GM19238 (cell line): ENCODE measurements around the gene HEXD.
"Not testable (repeated sequence)": the region's sequence is repeated elsewhere in the genome, so short reads cannot be mapped to it uniquely, and the experiment has no call there.

Experiments used
- DNase-seq: peaks from one replicate; pipeline ENCODE4 v3.0.0; 2011; ENCODE audit warnings: low spot score; ENCODE audit not compliant: insufficient read length

The HEXD gene

DNA sequence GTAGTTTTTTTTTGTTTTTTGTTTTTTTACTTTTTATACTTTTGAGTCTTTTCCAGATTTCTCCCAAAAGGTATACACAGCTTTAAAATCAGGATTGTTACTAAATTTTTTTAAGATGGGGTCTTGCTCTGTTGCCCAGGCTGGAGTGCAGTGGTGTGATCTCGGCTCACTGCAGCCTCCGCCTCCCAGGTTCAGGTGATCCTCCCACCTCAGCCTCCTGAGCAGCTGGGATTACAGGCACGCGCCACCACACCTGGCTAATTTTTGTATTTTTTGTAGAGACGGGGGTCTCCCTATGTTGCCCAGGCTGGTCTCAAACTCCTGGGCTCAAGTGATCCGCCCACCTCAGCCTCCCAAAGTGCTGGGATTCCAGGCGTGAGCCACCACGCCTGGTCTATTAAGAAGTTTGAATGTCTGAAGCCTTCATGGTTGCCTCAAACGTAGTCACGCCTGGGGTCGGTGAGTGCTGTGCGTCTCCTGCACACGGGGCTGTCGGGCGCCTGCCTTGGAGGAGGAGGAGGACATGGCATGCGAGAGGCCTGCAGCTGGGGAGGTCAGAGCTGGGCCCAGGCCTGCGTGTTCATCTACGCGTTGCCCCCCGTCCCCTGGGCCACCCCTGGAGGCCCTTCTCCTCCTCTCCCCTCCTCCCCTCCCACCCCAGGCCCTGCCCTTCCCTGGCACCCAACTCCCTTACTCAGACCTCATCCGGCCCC, 35.8 kb upstream of the HEXD start:
- DNase-seq: not testable (repeated sequence)

DNA sequence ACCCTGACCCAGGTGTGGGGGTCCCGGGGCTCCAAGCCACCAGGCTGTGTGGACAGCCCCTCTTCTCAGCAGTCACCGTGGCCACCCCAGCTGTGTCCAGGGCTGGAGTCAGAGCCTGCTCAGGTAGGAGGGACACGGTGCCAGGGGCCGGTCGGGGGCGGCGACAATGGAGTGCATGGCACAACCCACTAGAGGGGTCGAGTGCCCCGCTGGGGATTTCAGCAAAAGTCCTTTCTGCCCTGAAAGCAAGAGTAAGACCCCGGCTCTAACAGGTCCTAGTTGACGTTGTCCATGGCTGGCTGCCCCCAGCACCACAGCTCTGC, 35.3 kb upstream of the HEXD start:
- no peak for DNase-seq

DNA sequence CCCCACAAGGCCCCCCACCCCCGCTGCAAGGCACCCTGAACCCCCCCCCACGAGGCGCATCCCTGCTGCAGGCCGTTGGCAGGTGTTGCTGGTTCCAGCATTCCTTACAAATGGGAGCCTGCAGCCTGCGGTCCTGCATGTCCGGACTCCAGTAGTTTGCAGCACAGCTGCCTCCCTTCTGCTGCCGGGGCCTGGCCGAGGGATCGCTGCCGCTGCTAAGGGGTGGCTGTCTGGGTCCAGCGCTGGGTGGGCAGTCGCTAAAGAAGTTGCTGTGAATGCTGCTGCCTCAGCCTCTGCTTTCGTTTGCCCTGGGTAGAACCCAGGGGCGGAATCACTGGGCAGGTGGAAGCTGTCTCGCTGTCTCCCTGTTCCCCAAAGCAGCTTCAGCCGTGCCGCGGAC, 34.7 kb upstream of the HEXD start:
- no peak for DNase-seq

DNA sequence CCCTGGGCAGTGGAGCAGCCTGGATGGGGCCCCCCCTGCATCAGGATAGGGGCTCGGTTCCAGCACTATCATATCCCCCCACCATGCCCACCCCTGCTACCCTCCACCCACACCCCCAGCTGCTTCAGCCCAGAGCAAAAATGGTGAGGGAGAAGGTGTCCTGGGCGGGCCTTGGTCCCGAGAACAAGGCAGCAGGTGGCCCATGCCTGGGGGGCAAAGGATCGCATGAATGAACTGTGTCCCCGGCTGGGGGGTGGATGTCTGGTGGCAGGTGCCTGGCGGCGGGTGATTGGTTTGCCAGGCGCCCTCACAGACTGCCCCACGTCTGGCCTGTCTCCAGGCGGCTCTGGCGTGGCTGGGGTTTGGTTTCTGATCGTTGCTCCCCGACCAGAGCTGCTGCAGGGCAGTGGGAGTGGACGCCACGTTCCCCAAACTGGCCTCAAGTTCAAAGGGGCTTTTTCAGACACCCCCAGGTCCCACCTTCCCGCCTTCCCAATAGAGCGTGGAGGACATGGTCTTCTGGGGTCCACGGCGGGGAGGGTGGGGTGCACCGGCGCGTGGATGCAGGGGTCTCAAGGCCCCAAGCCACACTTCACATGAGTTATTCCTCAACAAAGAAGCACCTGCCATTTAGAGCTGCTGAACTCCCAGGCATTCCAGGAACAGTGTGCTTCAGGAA, 34.0 kb upstream of the HEXD start:
- no peak for DNase-seq

DNA sequence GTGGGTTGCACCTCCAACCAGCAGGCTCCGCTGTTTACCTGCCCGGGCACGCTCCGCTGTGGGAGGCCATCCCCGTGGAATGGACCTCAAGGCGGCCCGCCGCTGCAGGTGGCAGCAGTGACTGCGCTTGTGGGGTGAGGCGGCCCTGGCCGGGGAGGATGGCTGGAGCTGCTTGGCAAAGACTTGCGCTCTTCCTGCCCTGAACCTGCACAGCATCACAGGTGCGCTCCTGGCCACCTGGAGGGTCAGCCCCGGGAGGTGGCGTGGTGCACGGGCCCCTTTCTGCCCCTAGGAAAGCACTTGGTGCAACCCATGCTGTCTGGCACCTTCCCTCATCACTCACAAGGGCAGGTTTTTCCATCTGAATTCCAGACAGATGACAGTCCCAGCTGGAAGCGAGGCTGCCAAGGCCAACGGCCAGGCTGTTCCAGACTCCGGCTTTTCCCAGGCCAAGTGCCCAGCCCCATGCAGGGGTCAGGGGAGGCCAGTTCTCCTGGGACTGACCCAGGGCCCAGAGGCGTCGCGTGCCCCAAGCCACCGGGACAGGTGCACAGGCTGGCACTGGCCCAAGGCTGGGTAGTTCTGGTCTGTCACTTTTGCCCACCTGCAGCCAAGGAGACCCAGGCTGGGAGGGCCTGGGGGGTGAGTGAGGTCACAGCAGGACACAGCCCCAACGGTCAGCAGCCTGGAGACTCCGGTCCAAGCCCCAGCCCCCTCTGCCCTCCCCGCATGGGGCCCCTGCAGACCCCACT, 33.2 kb upstream of the HEXD start:
- DNase-seq: no peak

DNA sequence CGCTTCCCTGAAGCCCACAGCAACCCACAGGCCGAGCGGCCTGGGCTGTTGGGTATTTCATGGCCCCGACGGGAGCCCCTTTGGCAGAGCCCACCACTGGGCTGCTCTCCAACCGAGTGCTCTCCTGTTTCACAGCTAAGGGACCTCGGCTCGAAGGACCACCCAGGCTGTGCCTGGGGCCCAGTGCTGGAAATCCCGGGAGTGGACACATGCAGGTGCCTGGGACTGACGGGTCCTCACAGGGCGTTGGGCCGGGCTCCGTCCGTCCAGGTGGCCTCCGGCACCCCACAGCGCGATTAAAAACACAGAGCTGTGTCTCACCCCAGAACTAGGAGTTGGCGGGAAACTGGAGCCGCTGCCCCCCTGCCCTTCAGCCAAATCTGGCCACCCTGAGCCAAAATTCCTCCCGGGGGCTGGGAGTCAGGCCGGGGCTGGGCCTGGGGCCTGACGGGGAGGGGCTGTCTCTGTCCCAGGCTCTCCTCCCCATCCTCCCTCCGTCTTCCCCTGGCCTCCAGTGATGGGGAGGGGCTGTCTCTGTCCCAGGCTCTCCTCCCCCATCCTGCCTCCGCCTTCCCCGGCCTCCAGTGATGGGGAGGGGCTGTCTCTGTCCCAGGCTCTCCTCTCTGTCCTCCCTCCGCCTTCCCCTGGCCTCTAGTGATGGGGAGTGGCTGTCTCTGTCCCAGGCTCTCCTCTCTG, 32.4 kb upstream of the HEXD start:
- no peak for DNase-seq

DNA sequence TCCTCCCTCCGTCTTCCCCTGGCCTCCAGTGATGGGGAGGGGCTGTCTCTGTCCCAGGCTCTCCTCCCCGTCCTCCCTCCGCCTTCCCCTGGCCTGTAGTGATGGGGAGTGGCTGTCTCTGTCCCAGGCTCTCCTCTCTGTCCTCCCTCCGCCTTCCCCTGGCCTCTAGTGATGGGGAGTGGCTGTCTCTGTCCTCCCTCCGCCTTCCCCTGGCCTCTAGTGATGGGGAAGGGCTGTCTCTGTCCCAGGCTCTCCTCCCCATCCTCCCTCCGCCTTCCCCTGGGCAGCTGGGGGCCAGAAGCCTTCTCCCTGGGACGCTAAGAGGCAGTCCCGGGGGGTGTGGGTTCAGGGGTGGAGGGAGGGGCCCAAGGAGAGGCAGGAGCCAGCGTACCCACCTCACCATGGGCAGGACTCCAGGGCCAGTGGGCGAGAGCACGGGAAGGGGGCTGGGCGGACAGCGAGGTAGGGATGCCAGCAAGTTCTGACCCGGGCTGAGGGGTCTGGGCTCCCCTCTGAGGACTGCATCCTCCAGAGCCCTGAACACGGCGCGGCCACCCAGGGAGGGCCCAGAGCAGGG, 31.8 kb upstream of the HEXD start:
- DNase-seq: no peak

DNA sequence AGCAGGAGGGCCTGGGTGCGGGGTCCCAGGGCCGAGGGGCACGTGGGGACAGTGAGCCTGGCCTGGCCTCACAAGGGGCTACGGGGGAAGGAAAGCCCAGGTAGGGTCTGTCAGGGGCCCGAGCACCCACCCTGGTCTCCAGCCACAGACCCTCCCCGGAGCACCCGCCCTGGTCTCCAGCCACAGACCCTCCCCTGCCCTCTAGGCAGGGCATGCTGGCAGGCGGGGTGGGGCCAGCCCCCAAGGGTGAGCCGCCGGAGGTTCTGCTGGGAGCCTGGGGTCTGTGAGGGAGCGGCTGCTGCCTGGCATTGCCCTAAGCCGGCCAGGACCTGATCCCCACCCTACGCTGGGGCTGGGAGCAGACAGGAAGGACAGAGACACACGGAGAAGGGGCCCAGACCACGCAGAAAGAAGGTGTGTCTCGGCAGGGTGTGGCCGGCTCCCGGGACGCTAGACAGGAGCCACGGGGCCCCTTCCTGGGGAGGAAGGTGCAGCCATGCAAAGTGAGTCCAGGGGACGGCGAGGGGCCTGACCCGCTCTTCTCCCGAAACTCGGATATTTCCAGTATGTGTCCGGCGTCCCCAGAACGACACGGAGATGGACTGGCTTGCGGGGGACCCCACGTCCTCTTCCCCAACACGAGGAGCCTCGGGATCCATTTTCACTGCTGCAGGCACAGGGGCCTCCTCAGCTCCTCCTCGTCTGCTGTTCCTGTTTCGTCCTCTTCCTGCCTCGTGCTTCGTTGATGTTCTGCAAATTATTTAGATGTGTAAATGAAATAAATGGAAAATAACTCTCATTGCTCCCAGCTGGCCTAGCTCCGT, 31.1 kb upstream of the HEXD start:
- DNase-seq: no peak

DNA sequence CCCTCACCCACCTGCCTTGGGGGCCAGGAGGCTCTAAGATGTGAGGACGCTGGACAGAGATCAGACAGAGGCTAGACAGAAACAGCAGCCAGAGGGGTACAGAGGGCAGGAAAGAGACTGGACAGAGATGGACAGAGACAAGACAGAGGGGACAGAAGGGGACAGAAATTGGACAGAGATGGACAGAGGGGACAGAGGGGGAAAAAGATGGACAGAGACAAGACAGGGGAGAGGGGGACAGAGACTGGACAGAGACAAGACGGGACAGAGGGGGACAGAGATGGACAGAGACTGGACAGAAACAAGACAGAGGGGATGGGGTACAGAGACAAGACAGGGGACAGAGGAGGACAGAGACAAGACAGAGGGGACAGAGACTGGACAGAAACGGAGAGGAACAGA, 30.4 kb upstream of the HEXD start:
- DNase-seq: no peak

DNA sequence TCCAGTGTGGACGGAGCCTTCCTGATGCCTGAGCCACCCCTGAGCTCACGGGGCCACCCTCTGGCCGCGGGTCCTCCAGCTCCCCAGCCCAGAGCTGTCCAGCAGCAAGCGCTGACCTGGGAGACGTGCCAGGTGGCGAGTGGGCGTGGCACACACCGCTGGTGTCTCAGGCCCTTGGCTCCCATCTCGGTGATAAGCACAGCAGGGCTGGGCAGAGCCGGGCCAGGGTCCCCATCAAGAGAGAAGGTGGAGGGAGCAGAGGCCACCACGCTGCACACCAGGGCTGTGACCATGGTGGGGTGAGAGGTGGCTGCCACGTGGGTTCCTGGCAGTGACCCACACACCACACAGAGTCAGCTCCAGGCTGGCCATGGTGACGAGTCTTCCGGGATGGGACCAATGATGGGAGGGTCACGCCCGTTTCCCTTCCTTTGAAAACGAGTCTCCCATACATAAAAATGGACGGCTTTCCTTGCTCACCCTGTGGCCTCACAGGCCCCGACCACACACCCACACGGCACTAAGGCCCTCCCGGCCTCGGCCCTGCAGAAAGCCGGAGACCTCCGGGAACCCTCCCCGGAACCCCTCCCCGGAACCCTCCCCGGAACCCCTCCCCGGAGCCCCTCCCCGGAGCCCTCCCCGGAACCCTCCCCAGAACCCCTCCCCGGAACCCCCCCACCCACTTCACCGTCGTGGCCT, 29.8 kb upstream of the HEXD start:
- DNase-seq: no peak

DNA sequence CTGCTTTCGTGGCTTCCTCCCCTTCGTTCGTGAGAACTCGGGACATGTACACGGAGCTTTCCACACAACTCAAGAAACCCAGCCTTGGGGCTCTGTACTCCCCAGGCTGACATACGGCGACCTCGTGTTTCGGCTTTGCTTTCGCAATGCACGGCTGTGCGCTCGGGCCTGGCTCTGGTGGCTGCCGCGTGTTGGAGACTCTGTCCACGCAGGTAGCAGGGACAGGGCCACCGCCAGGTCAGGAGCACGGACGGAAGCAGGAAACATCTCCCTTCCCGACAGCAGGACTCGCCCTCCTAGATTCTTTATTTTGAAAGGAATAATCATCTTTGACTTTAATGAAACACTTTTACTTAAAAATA, 29.2 kb upstream of the HEXD start:
- DNase-seq: no peak

DNA sequence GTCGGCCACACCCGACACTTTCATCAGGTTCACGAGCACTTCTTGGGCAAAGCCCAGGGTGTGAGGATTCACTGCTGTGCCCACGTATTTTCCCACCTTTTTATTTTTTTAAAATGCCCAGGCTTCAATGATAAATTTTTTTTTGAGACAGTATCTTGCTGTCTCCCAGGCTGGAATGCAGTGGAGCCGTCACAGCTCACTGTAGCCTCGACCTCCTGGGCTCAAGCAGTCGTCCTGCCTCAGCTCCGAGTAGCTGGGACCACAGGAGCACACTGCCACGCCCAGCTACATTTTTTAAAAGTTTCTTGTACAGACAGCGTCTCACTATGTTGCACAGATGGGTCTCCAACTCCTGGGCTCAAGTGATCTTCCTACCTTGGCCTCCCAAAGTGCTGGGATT, 28.8 kb upstream of the HEXD start:
- no peak for DNase-seq

DNA sequence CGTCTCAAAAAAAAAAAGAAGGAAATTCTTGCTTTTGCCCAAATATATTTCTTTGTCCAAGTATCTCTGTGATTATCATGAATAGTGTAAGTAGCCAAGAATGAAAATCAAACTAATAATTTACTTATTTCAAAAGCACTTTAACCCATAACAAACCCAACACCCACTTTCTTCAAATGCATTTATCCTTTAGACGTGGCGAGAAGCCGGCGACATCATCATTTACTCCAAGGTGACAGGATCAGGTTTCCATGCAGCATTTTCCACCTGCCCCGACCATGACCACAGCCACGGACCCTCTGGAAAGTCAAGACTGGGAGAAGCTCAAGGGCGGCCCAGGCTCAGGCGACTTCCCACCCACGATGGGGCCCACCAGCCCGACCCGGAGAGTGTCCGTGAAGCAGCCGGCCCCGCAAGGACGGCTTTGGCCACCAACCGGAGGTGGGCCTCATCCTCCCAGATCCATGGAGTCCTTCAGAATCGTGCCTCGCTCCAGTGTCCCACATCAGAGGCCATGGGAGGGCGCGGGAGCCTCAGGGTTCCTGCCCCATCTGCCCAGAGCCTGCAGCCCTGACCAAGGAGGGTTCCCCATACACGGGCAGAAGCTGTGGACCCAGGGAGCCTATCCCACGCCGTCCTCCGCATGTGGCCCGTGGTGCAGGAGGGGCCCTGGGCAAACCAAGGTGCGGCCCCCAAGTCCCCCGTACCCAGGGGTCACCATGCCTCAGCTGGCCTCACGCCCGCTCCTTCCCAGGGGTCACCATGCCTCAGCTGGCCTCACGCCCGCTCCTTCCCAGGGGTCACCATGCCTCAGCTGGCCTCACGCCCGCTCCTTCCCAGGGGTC, 27.9 kb upstream of the HEXD start:
- DNase-seq: no peak

DNA sequence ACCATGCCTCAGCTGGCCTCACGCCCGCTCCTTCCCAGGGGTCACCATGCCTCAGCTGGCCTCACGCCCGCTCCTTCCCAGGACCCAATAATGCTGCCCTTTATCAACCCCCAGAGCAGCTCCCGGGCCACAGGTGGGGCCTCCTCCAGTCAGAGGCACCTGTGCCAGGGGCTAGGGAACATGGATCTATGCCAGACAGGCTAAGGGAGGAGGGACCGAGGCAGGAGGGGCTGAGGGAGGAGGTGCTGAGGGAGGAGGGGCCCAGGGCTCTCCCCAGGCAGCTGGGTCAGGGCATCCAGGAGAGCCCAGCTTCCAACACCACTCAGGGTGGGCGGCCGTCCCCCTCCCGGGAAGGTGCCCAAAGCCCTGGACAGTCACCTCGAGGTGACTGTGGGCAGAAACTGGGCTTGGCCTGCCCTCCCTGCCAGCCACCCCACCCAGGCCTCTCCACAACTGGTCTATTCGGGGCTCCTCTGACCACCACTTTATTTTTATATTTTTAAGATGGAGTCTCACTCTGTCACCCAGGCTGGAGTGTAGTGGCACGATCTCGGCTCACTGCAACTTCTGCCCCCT, 27.2 kb upstream of the HEXD start:
- DNase-seq: no peak

DNA sequence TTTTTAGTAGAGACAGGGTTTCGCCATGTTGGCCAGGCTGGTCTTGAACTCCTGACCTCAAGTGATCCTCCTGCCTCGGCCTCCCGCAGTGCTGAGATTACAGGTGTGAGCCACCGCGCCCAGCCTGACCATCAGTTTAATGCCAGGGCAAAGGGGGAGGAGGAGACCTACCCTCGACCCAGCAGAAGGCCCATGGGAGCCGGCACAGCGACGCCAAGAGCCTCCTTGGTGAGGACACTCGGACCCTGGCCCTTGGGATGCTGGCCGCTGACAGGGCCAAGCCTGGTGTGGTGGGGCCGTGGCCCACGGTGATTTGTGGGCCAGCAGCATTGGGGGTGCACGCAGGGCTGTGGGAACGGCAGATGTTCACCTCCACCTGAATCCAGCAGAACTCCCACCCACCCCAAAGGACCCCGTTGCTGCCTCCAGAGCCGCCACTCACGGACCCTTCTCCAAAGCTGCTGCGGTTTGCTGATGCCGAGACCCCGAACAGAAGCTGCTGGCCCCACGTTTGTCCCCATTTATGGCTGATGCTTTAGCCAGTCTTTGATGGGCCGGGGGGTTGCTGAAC, 26.6 kb upstream of the HEXD start:
- no peak for DNase-seq

DNA sequence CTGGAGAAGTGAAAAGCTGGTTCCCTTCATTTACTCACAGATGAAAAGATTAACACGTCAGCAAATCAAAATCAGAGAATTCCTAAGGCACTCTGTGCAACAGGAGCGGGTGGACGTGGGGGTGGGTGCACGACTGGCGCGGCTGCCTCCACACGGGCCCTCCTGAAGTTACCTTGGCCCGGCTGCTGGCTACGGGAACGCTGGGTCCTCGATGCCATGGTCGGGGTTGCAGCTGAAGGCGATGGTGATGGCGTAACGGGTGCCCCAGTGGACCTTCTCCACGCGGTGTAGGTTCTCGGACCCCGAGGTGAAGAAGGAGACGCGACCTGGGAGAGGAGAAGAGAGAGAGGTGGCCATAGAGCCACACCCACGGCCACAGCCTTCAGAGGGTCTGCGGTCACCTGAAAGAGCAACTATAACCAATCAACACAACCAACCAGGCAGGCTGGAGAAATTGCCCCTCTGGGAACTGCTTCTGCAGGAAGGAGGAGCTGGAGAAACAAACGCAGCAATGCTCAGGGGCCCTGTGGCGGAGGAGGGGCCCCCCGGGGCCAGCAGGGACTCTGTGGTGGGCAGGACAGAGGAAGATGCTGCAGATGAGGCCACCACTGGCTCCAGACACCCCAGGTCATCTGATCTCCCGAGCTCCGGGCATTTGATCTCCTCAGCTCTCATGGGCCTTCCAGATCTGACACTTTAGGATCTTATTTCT, 25.8 kb upstream of the HEXD start:
- no peak for DNase-seq

DNA sequence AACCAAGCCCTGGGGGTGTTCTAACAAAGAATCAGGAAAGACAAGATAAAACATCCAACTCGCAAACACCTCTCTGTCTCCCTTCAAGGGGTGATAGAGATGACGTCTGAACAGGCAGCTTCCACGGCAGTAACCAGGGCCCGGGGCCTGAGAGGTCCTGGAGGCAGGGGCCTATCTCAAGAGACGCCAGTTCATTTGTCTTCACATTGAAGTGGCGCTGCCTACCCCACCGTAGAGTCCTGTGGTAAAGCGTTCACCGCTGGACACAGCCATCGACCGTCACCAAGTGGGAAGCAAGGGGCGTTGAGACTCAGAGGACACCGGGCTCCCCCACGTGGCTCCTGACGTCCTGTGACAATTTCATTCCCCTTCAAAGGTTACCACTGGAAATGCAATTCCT, 25.2 kb upstream of the HEXD start:
- no peak for DNase-seq

DNA sequence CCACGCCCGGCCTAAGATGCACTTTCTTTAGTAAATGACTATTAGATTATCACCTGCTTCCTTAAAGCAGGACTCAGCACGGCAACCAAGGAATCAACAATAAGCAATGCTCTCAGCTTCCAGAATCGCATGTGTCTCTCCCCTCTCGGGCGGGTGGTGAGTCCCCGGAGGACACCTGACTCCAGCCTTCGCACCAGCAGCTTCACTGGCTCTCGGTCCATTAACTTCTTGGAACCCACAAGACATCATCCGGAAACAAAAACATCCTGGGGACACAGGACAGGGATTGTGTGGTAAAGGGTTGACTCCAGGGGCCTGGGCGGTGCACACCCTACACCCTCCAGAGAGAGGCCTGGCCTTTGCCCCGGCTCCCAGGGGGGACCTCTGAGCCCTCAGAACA, 23.9 kb upstream of the HEXD start:
- no peak for DNase-seq
